RPMI8226 (cell line): ENCODE results near the gene C11orf91.
"Not testable (repeated sequence)": the region's sequence is repeated elsewhere in the genome, so short reads cannot be mapped to it uniquely, and the experiment has no call there.

Source experiments
- DNase-seq: peaks from one replicate; pipeline ENCODE4 v3.0.0-alpha.2; 2015

The C11orf91 gene

GRCh38 chr11:33695051-33695566, 5.5 kb downstream of the C11orf91 start:
- no peak for DNase-seq

DNA sequence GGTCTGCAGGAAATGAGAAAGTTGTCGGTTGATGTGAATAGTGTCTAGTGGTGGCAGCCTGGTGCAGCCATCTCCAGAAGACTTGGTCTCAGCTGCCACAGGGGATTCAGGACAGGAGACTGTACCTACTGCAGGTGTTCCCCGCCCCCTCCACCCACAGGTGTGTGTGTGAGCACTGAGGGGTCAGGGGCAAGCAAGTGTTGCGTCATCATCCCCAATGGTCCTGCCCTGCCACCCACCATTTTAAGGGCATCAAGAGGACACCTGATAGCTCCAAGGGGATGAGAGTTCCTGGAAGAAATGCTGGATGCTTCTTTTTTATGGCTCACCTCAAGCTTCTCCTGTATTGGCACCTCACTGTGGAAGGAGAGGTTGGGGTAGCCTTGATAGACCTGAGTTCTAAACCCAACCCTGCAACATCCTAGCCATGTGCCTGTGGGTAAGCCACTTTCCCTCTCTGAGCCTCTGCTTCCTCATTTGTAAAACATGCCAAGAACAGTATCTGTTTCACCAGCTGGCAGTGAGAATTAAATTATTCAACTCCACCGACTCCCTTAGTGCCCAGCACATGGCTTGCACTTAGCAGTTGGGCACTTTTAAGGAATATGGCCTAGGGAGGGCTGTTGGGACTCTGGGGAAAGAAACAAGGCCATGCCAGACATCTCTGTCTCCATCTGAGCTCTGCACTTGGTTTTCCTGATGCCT, 6.1 kb downstream of the C11orf91 start:
- DNase-seq, result no peak

GRCh38 chr11:33692541-33692940, 8.1 kb downstream of the C11orf91 start:
- no peak for DNase-seq

GRCh38 chr11:33692013-33692504, 8.6 kb downstream of the C11orf91 start:
- peak; percentile 44 for DNase-seq

DNA sequence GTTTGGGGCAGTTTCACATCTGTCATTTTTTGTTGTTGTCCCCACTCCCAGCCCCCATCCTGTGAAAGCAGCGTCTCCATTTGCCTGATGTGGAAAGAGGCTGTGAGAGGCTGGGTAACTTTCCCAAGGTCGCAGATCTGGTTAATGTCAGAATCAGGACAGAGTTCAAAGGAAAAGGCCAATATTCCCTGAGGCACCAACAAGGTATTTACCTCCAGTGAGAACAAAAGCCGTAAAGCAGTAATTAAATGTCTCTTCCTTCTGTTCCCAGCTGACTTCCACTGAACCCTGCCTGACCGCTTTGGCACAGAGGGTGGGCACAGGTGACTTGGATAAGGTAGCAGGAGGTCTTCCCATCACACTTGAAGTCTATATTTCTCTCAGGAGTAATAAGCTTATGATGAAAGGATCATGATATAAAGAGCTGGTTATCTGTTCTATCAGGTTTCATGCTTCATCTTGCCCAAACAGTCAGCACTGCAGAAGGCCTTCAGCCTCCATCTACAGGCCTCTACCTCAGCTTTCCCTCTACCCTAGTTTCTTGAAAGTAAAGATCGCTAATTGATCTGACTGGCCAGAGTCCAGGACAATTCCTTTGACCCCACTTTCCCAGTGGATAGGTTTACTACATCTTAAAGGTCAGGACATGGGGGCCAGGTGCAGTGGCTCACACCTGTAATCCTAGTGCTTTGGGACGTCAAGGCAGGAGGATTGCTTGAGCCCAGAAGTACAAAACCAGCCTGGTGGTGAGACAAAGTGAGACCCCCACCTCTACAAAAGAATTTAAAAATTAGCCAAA, 9.4 kb downstream of the C11orf91 start:
- no peak for DNase-seq

GRCh38 chr11:33690290-33691065, 10.1 kb downstream of the C11orf91 start:
- DNase-seq, result no peak

GRCh38 chr11:33689501-33689900, 11.1 kb downstream of the C11orf91 start:
- no peak for DNase-seq

DNA sequence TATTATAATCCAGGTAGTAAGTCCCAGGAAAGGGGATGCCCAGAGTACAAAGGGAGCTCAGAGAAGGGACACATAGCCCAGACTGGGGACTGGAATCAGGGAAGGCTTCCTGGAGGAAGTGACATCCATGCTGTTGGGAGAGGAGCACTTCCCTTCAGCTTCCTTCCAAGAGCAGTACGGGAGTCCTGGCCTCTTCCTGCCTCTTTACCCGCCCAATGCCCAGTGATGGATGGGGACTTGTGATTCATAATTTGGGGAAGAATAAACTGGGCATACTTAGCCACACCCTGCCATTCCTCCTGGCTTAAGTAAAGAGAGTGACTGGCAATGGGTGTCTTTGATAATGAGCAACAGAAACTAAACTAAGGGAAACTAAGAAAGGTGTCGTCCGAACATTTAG, 11.5 kb downstream of the C11orf91 start:
- no peak for DNase-seq

GRCh38 chr11:33687733-33688479, 12.7 kb downstream of the C11orf91 start:
- DNase-seq, result peak; percentile 35

DNA sequence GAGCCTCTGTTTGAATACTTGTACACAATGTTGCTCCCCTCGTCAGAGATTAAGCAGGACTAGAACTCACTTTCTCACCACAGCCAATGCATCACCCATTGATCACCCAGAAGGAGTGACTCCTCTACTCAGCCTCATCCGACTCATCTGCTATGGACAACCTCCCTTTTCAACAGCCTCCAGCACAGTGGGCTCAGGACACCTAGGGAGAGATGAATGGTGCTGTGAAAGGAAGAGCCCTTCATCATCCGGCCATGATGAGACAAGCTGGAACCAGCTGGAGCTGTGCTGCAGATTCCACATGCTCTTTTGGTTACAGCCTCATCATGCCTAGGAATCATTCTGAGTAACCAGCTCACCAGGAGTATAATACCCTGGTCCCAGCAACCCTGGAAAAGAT, 15.5 kb downstream of the C11orf91 start:
- no peak for DNase-seq

DNA sequence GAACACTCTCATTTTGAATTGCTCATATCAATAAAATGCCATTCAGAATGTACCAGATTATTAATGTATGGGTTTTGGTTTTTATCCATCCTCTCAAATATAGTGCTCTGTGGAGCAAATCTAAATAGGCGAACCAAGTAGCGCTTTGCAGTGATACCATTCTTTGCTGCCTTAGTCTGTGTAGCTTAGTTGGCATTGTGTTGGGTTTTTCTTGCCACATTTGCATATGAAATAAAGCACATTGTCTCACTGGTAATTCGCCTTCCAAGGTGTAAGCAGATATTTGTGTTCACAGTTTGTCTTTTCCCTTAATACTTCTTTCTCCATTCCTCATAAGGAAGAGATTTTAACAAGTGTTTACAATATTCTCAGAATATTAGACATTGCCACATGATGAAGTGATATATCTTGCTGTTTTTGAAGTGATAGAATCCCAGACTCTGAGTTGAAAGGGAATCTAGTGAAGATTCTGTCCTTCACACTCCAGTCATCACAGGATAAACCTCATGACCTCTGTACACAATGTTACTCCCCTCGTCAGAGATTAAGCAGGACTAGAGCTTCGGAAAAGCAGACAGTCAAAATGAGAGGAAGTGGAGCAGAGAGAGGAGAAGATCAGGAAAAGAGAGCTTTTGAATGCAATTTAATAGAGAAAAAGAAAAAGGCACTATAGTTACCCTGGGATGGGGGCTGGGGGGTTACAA, 16.5 kb downstream of the C11orf91 start:
- no peak for DNase-seq

- no peak for DNase-seq
These were observed 18.2 kb downstream of the C11orf91 start for GRCh38 chr11:33682446-33682845.

- DNase-seq, result no peak
These were observed 18.6 kb downstream of the C11orf91 start for GRCh38 chr11:33682019-33682418.

- DNase-seq, result not testable (repeated sequence)
These were observed 22.0 kb downstream of the C11orf91 start for GRCh38 chr11:33678616-33679015.

DNA sequence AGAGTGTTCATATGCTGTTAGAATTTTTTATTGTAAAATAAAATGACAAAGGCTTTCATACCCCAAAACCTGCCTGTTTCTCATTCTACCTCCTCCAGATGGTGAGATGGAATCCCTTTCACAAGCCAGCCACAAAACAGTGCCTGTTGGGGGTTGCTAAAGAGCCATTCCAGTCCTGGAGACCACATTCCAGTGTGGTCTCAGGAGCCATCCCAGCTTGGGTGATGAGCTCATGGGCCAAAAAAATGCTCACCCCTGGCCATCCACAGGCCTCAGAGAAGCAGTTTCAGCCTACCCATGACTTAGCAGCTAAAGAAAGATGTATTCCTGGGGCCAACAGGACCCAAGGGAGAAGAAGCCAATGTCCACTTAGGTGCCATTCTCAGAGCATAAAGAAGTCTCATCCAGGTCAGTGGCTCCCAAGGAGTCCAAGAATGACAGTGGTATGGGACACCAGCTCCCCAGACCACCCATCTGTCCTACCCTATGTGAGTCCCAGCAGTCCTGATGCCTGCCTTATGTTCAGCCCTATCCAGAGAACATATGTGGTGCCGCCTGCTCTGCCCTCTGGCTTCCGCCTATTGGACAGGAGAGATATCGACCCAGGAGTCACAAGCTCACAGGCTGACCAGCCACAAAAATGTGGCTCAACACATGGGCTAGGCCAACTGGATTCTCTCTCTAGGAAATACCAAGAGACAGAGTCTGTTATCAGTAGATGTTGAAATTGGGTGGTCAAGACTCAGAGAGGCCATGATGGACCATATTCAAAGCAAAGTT, 26.4 kb downstream of the C11orf91 start:
- no peak for DNase-seq

GRCh38 chr11:33672273-33672672, 28.4 kb downstream of the C11orf91 start:
- DNase-seq, result no peak

DNA sequence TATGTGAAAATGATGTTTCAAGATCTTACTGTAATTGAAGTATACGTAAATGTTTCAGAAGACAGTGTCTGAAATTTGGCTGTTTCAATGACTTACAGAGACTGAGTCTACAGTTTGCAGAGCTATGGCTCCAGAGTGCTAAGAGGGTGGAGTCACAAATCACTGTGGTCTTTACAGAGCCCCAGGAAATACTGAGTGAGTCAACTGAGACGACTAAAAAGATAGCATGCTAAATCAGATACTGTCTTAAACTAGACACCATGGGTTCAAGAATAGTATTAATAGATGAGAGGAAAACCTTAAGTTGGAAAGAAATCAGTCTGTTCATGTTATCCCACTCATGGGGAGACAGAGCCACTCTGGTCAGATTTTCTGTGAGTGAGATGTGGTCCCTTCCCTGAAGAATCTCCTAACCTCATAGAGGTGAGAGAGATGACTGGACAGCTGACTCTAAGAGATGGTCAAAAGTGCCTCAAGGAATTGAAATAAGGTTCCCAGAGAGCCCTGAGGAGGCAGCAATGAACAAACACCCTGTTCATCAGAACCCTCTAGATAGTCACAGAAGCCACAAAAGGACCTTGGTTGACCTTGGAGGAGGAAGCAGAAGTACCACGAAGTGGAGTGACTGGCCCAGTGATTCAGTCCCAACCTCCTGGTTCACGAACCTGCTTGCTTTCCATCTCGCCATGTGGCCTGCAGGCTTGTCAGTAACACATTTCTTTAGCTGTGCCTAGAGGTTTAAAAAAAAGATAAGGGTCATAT, 30.2 kb downstream of the C11orf91 start:
- no peak for DNase-seq

DNA sequence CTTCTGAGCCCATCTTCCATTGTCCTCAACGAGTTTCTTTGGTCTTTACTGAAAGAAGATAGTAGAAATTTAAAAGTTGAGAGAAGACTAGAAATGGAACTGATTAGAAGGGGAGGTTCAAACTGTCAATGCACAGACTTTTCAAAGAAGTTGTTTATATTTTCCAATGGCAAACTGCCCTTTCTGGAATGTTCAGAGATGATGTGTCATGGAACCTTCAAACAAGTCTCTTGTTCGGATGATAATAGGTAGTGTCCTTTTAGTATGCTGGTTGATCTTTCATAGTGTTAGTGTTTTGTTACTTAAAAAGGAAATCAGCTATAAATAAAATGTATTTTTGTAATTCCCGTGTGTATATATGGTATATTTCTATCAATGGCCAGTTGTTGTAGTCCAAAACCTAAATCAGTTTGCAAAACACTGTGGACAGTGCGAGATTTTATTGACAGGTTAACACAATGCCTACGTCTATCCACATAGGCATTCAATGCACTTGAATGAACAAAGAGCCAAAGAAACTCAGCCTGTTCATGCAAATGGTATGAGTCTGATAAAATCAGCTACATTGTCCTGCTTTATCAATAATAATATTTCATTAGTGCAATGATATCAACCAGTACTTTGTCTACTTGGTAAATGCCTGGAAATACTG, 30.9 kb downstream of the C11orf91 start:
- DNase-seq, result no peak

DNA sequence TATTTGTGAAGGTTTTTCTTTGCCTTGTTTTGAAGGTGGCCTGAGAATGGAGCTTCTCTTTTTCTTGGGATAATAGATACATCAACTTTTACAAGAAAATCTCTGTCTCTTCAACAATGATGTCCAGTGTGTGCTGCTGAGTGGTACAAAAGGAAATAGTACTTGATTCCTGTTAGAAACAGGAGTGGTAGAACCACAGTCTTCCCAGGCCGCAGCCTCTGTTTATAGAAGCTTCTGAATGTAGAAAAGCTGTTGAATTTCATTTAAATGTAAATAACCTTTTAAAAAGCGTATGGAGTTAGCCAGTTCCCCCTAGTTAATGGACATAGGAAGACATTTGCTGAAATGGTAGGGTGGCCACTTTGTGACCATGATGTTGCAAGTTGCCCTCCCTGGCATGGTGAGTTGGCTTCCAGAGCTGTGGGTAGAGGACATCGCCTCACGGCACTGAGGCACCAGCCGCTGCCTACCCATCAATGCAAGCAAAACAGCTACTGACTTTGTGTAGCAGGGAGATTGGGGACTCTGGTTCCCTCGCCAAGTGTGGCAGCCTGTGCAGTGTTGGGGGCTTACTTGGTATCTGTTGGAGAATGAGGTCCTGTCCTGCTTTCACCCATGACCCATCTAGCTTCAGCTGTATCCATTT, 31.6 kb downstream of the C11orf91 start:
- no peak for DNase-seq
